Vagina (tissue), 2 donors: Measurements from ENCODE around the gene MPPED1.

Experiments
- CTCF ChIP-seq, 3 experiments: fragments of 450-650 bp in 2 of 3; fragments of 200-600 bp in 1 of 3; sonication (generic) in 1 of 3; IDR thresholded peaks; one replicate each; pipeline ENCODE4 v1.5.1; 2017 to 2019; ENCODE audit warnings: antibody characterized with exemption in 3 of 3, mild to moderate bottlenecking in 2 of 3, moderate library complexity in 2 of 3
- POLR2A ChIP-seq, 2 donors: fragments of 450-650 bp; IDR thresholded peaks; one replicate each; pipeline ENCODE4 v1.6.1; 2017; ENCODE audit warnings: antibody characterized with exemption in 2 of 2, mild to moderate bottlenecking in 2 of 2, moderate library complexity in 2 of 2
- POLR2AphosphoS5 ChIP-seq, 2 donors: sonication (generic); formaldehyde crosslinking; IDR thresholded peaks; one replicate each; pipeline ENCODE4 v1.9.0; 2017; ENCODE audit warnings: antibody characterized with exemption in 2 of 2, mild to moderate bottlenecking in 2 of 2, low read depth in 1 of 2; ENCODE audit not compliant: insufficient read depth in 1 of 2

DNA sequence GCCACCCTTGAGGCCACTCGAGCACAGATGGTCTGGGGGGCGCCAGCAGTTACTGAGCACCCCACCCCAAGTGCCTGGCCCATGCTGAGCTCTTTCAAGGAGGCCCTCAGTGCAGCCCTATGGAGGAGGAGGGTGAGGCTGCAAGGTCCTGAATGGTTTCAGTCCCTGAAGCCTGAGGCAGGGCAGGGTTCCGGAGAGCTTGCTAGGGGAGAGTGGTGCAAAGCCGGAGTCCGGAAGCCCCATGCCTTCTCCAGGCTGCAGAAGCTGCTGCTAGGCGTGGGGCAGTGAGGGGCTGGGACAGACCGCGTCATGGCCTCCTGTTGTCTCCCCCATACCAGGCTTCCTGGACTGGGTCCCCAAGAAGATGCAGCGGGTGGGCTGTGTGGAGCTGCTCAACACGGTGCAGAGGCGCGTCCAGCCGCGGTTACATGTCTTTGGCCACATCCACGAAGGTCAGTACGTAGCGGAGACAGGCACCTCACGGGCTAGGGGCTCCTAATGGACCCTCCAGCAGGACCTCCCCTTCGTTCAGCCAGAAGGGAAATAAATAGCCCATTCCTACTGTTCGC is 90.6 kb downstream of the MPPED1 start:
- no peak for TF ChIP-seq CTCF (IDR thresholded peaks at IDR 0.05)
- no peak for TF ChIP-seq POLR2AphosphoS5 (IDR thresholded peaks at IDR 0.05; ENCODE audit: insufficient read depth in 1 of 2, low read depth in 1 of 2)
- no peak for TF ChIP-seq POLR2A (IDR thresholded peaks at IDR 0.05)
